NCI-H748 (cell line): ENCODE results near the gene METTL18.
"Not testable (repeated sequence)": the region's sequence is repeated elsewhere in the genome, so short reads cannot be mapped to it uniquely, and the experiment has no call there.

Experiments used
- DNase-seq: peaks from one replicate; lab custom pipeline; 2025; ENCODE audit not compliant: unreplicated experiment; lab: John Stamatoyannopoulos, UW

METTL18 gene

DNA sequence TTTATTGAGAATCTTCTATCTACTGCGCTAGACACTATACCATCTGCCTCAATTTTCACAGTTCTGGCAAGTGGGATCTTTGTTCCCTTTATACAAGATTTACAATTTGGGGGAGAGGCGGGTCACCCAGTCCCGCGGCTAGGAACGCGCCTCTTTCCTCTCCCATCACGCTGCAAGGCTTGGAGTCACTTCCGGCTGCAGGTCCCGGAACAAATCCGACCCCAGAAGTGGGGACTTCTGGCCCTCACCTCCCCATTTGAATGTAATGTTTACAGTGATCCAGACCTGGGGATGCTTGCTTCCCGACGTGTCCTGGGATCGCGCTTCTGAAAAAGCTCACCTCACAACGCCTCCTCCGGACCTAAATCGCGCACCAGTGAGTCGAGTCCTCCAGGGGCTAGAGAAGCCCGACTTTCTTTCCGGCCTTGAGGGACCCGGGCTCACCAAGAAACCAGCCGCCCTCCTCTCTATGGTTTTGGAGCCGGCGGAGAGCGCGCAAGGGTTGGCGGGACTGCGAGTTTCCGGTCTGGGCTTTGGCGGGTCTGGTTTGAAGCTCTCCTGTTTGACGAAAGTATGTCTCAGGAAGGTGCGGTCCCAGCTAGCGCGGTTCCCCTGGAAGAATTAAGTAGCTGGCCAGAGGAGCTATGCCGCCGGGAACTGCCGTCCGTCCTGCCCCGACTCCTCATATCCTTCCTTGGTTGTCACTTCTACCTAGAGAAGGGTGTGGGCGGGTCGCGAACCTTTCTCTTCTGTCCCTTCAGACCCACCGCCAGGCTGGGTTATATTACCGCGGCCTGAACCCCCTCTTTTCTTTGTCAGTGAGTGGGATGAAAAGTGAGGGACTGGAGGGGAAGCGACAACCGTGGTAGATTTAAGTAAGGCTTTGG lies at the start of gene METTL18:
METTL18 (minus strand) TSS at position 378 of the 887 bp plus-strand sequence. CDS start 1,212 bp downstream, outside the sequence.
- DNase-seq = peak; percentile 93

DNA sequence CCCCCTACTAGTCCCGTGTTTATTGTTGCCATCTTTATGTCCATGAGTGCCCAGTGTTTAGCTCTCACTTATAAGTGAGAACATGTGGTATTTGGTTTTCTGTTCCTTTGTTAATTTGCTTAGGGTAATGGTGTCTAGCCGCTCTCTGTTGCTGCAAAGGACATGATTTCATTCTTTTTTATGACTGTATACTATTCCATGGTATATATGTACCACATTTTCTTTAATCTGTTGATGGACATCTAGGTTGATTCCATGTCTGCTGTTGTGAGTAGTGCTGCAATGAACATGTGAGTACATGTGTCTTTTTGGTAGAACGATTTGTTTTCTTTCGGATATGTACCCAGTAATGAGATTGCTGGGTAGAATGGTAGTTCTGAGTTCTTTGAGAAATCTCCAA lies 44.2 kb upstream of the METTL18 start:
- DNase-seq = no peak

- DNase-seq = no peak
Measured at GRCh38 chr1:169836198-169836597, 41.5 kb upstream of the METTL18 start.

DNA sequence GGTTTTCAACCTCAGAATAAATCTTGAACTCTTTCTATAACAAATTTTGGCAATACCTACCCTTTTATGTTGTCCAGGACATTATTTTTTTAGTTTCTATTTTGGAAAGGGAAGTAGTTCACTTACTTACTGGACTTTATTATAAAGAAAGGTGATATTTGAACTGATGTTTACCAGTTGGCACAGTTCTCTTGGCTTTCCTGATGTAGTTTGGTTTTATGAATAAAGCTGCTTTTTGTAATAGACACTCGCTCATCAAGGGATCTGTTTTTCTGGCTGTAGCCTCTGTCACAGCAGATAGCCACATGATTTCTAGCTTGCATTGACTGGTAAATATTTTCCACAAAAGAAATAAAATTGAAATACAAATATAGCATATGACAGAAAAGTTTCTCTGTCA lies 40.9 kb upstream of the METTL18 start:
- DNase-seq = no peak

DNA sequence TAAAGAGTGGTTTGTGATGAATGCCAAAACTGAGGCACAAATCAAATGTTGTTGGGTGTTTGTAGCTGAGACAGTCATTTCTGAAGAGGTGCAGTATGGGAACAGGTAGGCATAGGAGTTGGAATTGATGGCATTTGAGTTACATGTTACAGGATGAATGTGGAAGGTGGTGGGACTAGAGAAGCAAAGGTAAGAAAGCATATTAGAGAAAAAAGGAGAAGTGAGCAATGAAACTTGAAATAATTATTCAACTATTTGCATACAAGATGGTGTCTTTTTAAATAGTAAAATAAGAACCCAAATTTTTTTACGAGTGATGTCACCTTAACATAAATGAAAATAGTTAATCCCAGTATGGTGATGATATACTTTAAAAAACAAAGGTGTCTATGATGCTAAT lies 40.2 kb upstream of the METTL18 start:
- no peak for DNase-seq

DNA sequence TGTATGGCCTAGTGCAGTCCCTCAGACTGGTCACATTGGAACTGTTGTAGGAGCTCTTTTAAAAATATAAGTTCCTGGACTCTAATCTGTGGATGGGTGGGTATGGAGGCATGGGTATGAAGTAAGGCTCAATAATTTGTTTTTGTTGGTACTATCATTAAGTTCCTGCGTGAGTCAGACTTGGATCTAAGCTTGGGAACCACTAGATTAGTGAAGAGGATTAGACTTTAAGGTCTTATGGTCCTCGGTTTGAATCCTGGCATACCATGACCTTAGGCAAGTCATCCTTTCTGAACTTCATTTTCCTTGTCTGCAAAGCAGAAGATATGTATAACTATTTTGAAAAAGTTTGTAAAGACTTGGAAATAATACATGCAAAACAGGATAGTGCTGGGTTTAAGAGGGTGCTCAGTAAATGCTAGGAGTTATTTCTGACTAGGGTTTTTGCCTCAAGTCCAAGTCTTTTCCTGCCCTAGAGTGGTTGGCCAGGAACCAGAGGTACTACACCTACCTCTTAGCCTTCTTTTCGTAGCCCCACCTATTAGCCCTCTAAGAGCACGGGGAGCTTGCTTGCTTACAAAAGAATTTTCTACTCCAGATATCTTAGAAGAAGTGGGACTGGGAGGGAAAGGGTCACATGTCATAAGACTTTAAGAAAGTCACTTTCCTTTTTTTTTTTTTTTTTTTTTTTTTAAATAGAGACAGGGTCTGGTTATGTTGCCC lies 38.6 kb upstream of the METTL18 start:
- no peak for DNase-seq

DNA sequence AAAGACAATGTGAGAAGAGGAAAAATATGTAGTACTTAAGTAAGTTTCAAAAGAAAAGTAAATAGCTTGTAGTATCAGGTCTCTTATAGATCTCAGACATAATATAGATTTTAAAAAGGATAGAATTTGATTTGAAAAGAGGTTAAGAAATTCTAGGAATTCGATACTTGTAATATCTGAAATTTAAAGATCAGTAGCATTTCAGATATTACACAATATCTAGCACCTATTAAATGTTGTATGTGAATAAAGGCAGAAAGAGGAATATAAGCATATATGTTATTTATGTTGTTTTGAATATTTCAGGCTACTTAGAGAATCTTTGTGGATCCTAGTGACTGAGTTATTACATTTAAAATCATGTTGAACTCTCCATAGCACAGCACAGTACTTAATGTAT lies 35.0 kb upstream of the METTL18 start:
- DNase-seq = no peak

DNA sequence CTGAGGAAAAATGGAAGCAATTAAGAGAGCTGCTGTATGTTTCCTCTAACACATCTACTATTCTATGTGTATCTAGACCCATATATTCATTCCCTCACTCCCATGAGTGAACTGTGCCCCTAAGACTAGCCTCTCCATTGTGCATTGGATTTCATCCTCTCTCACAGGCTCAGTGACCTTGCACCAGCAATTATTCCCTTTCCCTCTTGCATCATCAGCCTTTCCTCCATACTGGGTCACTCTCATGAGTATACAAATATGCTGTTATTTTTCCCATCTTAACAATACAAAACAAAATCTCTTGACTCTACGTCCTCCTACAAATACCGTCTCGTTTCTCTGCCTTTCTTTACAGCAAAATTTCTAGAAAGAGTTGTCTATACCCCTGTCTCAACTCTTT lies 29.4 kb upstream of the METTL18 start:
- no peak for DNase-seq

DNA sequence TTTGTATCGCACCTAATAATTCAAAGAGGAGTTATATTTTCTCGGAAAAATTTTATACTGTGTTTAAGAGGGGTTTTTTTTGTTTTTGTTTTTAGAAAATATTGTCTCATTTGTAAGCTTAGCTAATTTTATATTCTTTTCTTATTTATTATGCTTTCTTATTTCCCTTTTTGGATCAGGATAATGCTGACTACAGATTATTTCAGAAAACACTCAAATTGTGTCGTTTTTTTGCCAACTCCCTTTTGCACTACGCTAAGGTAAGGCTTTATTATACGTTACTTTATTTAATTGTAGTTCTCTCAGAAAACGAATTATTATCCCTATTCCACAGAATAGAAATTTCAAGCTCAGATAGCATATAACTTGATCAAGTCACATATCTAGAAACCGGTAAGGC lies 26.8 kb upstream of the METTL18 start:
- no peak for DNase-seq

GRCh38 chr1:169816617-169817016 lies 21.9 kb upstream of the METTL18 start:
- no peak for DNase-seq

GRCh38 chr1:169814265-169814664 lies 19.6 kb upstream of the METTL18 start:
- no peak for DNase-seq

GRCh38 chr1:169812131-169812530 lies 17.4 kb upstream of the METTL18 start:
- no peak for DNase-seq

DNA sequence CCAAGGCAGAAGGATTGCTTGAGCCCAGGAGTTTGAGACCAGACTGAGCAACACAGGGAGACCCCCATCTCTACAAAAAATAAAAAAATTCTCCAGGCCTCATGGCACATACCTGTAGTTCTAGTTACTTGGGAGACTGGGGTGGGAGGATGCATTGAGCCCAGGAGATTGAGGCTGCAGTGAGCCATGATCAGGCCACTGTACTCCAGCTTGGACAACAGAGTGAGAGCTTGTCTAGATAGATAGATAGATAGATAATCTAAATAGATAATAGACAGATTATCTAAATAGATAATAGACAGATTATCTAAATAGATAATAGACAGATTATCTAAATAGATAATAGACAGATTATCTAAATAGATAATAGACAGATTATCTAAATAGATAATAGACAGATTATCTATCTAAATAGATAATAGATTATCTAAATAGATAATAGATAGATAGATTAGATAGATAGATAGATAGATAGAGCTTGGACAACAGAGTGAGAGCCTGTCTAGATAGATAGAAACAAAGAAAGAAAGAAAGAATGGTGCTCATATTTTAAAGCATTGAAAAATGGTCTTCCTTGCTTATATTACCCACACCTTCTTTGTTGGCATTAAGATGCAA lies 16.8 kb upstream of the METTL18 start:
- not testable (repeated sequence) for DNase-seq

- DNase-seq = peak; percentile 19
Measured at GRCh38 chr1:169809370-169810095, 14.8 kb upstream of the METTL18 start.

DNA sequence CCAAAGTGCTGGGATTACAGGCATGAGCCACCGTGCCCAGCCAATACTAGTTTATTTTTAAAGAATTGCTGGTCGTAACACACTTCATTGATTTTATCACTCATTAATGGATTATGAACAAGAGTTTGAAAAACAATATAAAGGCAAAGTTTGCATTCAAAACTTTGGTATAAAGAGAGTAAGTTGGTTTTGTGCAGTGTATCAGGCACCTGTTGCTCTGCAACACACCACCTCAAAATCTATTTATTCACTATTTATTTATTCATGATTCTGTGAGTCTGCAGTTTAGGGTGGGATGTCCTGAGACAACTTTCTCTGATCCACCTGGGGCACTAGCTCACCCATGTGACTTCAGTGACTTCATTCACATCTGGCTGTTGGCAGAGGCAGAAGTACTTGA lies 10.2 kb upstream of the METTL18 start:
- no peak for DNase-seq

DNA sequence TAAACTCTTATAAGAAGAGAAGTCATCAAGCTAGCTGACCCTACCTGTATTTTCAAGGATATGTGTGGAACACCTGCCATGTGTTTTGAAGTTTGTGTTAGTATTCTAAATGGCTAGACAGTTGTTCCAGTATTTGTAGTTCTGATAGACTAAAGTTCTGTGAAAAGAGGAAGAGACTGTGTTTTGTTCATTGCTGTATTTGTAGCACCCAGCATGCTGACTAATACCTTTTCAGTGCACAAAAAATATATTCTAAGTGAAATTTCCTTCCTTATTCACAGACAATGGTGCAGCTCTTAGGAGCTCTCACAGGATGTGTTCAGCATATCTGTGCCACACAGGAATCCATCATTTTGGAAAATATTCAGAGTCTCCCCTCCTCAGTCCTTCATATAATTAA lies 8.2 kb upstream of the METTL18 start:
- no peak for DNase-seq

DNA sequence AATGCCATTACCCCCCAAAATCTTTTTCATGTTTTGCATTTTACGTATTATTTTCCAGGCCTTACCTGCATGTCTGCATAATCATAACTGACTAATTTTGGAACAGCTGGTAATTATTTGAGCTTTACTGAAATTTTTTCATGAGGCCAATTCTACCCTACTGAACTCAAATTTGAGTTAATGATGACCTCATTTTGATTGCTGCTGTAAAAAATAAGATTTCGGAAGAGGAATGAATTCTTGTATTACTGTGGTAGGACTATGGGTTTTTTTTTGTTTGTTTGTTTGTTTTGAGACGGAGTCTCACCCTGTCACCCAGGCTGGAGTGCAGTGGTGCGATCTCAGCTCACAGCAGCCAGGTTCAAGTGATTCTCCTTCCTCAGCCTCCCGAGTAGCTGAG lies 2.6 kb upstream of the METTL18 start:
- no peak for DNase-seq

DNA sequence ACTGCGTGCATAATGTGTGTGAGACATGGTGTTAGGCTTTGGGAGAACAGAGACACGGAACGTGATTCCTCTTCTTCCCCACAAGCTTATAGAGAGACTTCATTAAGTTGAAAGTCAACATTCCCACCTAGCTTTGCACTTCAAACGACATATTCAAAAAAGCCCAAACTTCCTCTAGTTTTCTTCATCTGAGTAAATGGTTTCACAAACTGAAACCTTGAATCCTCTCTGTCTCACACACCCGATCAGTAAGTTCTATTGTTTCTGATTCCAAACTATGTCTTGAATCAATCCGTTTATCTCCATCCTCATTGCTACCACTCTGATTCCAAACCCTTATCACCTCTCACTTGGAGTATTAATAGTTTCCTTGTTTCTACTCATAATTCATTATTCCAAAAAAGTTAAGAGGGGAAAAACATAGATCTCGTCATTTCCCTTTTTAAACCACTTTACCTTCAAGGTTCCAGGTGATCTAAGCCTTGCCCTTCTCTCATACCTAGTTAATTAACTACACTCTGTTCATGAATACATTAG lies 1.6 kb upstream of the METTL18 start:
- no peak for DNase-seq

GRCh38 chr1:169795687-169796086 lies 980 bp upstream of the METTL18 start:
- DNase-seq = no peak

DNA sequence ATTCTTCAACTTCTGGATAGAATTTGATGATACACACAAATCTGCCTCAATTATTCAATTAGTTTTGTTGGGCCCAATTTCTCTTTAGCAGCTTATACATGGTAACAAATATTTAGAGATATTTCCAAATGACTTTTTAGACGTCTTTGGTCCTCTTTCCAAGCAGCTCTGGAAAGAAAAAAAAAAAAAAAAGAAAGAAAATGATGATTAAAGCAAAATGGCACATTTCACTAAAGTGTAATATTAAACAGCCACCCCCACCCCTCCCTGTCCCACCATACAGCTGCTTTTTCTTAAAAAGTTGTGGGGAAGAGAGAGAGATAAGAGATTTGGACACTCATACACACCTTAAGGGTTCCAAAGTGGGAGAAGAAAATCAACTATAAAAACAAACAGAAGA lies 977 bp downstream of the METTL18 start:
- DNase-seq = no peak

DNA sequence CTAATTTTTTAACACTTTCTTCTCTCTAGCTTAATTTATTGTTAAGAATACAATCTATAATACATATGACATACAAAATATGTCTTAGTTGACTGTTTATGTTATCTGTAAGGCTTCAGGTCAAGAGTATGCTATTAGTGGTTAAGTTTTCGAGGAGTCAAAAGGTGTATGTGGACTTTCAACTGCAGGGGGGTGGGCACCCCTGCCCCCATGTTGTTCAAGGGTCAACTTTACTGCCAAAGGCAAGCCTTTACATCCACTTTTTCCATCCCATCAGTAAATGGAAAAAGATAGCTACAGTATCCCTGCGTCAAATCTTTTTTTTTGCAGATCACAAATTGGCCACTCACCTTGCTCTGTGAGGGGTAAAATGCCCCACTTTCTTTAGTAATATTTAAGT lies 6.3 kb downstream of the METTL18 start:
- DNase-seq = no peak
